GM12878 (cell line): ENCODE data around the gene NRXN3. TPM values are rescaled to one million over a fixed set of nuclear protein-coding genes. Genes with fewer than 3 reads are reported as not detected.

Source experiments
- ATAC-seq: fragments of 200-7000 bp; cut with Tn5 transposase; 3 replicates; pipeline ENCODE4 v1.9.1; 2020; ENCODE audit warnings: mild to moderate bottlenecking, moderate library complexity
- BruUV-seq: library from RNA; stranded (reverse); fragments of 400-500 nt; replicated peaks from 2 replicates; lab custom pipeline; 2021; lab: Mats Ljungman, UMichigan
- CTCF ChIA-PET: fragments of 300-600 bp; sonication (Branson Sonifier 250); formaldehyde crosslinking; extraction: SDS; loops from one replicate; lab custom pipeline; 2021; ENCODE audit warnings: inconsistent platforms; lab: Yijun Ruan, JAX
- POLR2A ChIA-PET: fragments of 350-600 bp; formaldehyde crosslinking; extraction: SDS; loops from one replicate; lab custom pipeline; 2021; ENCODE audit warnings: inconsistent platforms; lab: Charles Lee
- RAD21 ChIA-PET: fragments of 300-600 bp; sonication (Branson Sonifier 250); formaldehyde crosslinking; loops from one replicate; lab custom pipeline; 2023; ENCODE audit warnings: antibody characterized with exemption; ENCODE audit not compliant: unreplicated experiment; lab: Charles Lee
- SMC1A ChIA-PET: fragments of 300-600 bp; sonication (Branson Sonifier 250); formaldehyde crosslinking; loops from one replicate; lab custom pipeline; 2023; ENCODE audit not compliant: unreplicated experiment, uncharacterized antibody; lab: Charles Lee
- DNase-seq: peaks from one replicate; pipeline ENCODE4 v3.0.0-alpha.2; 2011; ENCODE audit warnings: low read depth, low spot score
- FAIRE-seq: peaks from 3 replicates; lab custom pipeline; 2011; peaks lifted over from hg19 to GRCh38; lab: Jason Lieb, UNC
- H2AFZ ChIP-seq: 2 replicates; pipeline ENCODE4 v1.6.0; 2011; ENCODE audit warnings: low read depth, low read length, control low read depth; ENCODE audit not compliant: control insufficient read depth
- H3K27ac ChIP-seq: 2 replicates; pipeline ENCODE4 v1.5.1; 2011; ENCODE audit warnings: control low read depth; ENCODE audit not compliant: control insufficient read depth, insufficient read depth
- H3K27me3 ChIP-seq, 2 experiments: replicated peaks in 1 of 2; 2 replicates each; pipeline versions ENCODE4 v1.6.0 to v1.6.1; 2011; ENCODE audit warnings: low read length in 1 of 2; ENCODE audit not compliant: control insufficient read depth in 2 of 2, insufficient read depth in 2 of 2
- H3K36me3 ChIP-seq, 2 experiments: 2 replicates each; pipeline ENCODE4 v1.5.1; 2011; ENCODE audit warnings: low read length in 1 of 2; ENCODE audit not compliant: control insufficient read depth in 2 of 2, insufficient read depth in 2 of 2
- H3K4me1 ChIP-seq: 2 replicates; pipeline ENCODE4 v1.6.1; 2011; ENCODE audit warnings: mild to moderate bottlenecking, low read length, moderate library complexity, mixed read lengths; ENCODE audit not compliant: control insufficient read depth, insufficient read depth
- H3K4me2 ChIP-seq: 2 replicates; pipeline ENCODE4 v1.6.0; 2011; ENCODE audit warnings: control low read depth; ENCODE audit not compliant: control insufficient read depth, insufficient read depth
- H3K4me3 ChIP-seq: fragments of 200-600 bp; sonication (generic); 2 replicates; pipeline ENCODE4 v1.5.1; 2016
- H3K79me2 ChIP-seq: 2 replicates; pipeline ENCODE4 v1.6.0; 2011; ENCODE audit warnings: low read length; ENCODE audit not compliant: control insufficient read depth, insufficient read depth
- H3K9ac ChIP-seq: 2 replicates; pipeline ENCODE4 v1.8.0; 2011; ENCODE audit warnings: low read length, control low read depth, mixed read lengths; ENCODE audit not compliant: control insufficient read depth, insufficient read depth
- H3K9me3 ChIP-seq: replicated peaks from 3 replicates; pipeline ENCODE4 v1.5.1; 2011; ENCODE audit warnings: mild to moderate bottlenecking, low read length; ENCODE audit not compliant: control insufficient read depth, insufficient read depth
- H4K20me1 ChIP-seq: 2 replicates; pipeline ENCODE4 v1.6.0; 2011; ENCODE audit not compliant: control insufficient read depth, insufficient read depth
- BCLAF1 ChIP-seq: fragments of 450-650 bp; IDR thresholded peaks from 2 replicates; pipeline ENCODE4 v1.6.1; 2017; ENCODE audit warnings: antibody characterized with exemption, mild to moderate bottlenecking, moderate library complexity
- IKZF2 ChIP-seq, 2 experiments: fragments of 450-650 bp; IDR thresholded peaks; 2 replicates each; pipeline ENCODE4 v1.6.1; 2017; ENCODE audit warnings: mild to moderate bottlenecking in 2 of 2, moderate library complexity in 2 of 2
- LARP7 ChIP-seq: fragments of 450-650 bp; IDR thresholded peaks from 2 replicates; pipeline ENCODE4 v1.6.1; 2017; ENCODE audit warnings: mild to moderate bottlenecking
- MEF2A ChIP-seq: IDR thresholded peaks from 2 replicates; pipeline ENCODE4 v1.6.1; 2011; ENCODE audit warnings: low read depth, mild to moderate bottlenecking, low read length, moderate library complexity; ENCODE audit not compliant: insufficient read depth
- MTA3 ChIP-seq: IDR thresholded peaks from 2 replicates; pipeline ENCODE4 v1.6.1; 2012; ENCODE audit warnings: low read length, inconsistent platforms, borderline replicate concordance
- NFYB ChIP-seq: IDR thresholded peaks from 2 replicates; pipeline ENCODE4 v1.6.1; 2011; ENCODE audit warnings: low read depth, mild to moderate bottlenecking, low read length, improper control_type of control experiment, moderate library complexity; ENCODE audit not compliant: insufficient read depth
- NRF1 ChIP-seq: conservative IDR thresholded peaks from 2 replicates; pipeline ENCODE4 v1.6.1; 2011; ENCODE audit warnings: mild to moderate bottlenecking, low read depth, low read length, improper control_type of control experiment
- RB1 ChIP-seq: fragments of 450-650 bp; formaldehyde crosslinking; IDR thresholded peaks from 2 replicates; pipeline ENCODE4 v1.6.1; 2017; ENCODE audit warnings: mild to moderate bottlenecking, borderline replicate concordance
- SIX5 ChIP-seq: IDR thresholded peaks from 2 replicates; pipeline ENCODE4 v1.6.1; 2011; ENCODE audit warnings: mild to moderate bottlenecking, low read depth, low read length, moderate library complexity; ENCODE audit not compliant: severe bottlenecking
- SPI1 ChIP-seq: IDR thresholded peaks from 2 replicates; pipeline ENCODE4 v1.6.1; 2011; ENCODE audit warnings: low read depth, mild to moderate bottlenecking, low read length, moderate library complexity, borderline replicate concordance; ENCODE audit not compliant: insufficient read depth
- SREBF2 ChIP-seq: IDR thresholded peaks from 2 replicates; pipeline ENCODE4 v1.6.1; 2012; ENCODE audit warnings: mild to moderate bottlenecking, low read length
- TAF1 ChIP-seq: IDR thresholded peaks from 2 replicates; pipeline ENCODE4 v1.6.1; 2011; ENCODE audit warnings: mild to moderate bottlenecking, low read depth, low read length, borderline replicate concordance
- YBX1 ChIP-seq: fragments of 450-650 bp; IDR thresholded peaks from 2 replicates; pipeline ENCODE4 v1.6.1; 2016; ENCODE audit warnings: antibody characterized with exemption
- ZNF384 ChIP-seq: IDR thresholded peaks from 2 replicates; pipeline ENCODE4 v1.6.1; 2012; ENCODE audit warnings: low read depth, mild to moderate bottlenecking, low read length, improper control_type of control experiment, borderline replicate concordance
- WGBS: methylation state at CpG from one replicate; pipeline ENCODE4 v1.1.6; 2016; ENCODE audit warnings: low lambda C conversion rate; ENCODE audit not compliant: insufficient replicate concordance, insufficient coverage; ENCODE audit errors: missing lambda C conversion rate; 5-methylcytosine and 5-hydroxymethylcytosine counted together
- in situ Hi-C: fragments of 300-500 bp; cut with MboI; formaldehyde crosslinking; loops from 9 replicates; pipeline ENCODE4 v1.14.3; 2018; ENCODE audit warnings: mixed read lengths
- intact Hi-C: fragments of 100-400 bp; cut with micrococcal nuclease; formaldehyde crosslinking; loops from one replicate; pipeline ENCODE4 v1.14.2; 2022; ENCODE audit not compliant: unreplicated experiment
- polyA plus RNA-seq, 11 experiments: library from polyadenylated mRNA; depleted of rRNA in 4 of 11; unstranded in 6 of 11; stranded (reverse) in 5 of 11; fragments of >200 nt; fragmentation: Nextera tagmentation in 4 of 11; fragmentation: Illumina TruSeq in 1 of 11; extraction: Ambion mirVana in 4 of 11; extraction: Trizol in 1 of 11; gene quantifications; 1 replicate in 1 of 11; 2 replicates in 10 of 11; pipeline versions ENCODE4 v1.2.1 to v1.2.3, GENCODE V29; 2011 to 2016; ENCODE audit warnings: inconsistent platforms in 2 of 11, missing spikeins in 2 of 11, low read depth in 1 of 11
- total RNA-seq, 4 experiments: library from RNA; depleted of rRNA in 3 of 4; stranded (reverse); fragments of >200 nt in 3 of 4; fragmentation: Illumina TruSeq in 1 of 4; extraction: Trizol in 1 of 4; gene quantifications; 2 replicates each; pipeline versions ENCODE4 v1.2.1 to v1.2.3, GENCODE V29; 2013 to 2021
- TF ChIP-seq, protein P1 (sequence below): fragments of 450-650 bp; IDR thresholded peaks from 2 replicates; pipeline ENCODE4 v1.6.1; 2016; ENCODE audit warnings: mild to moderate bottlenecking

Gene NRXN3
- total and polyA plus RNA-seq, 10 of the 15 experiments (the other 5 are each of a cell fraction or from before 2014, with no cell fraction given) = 0.52 to 3.3 (median 1.4) TPM

- POLR2A ChIA-PET = no interaction called here
- in situ Hi-C loops (no loop called here), intact Hi-C loops (no loop called here)
- no peak for FAIRE-seq
- no peaks in the 10 kb centered on the region; a peak in 1 of 4 replicates for H3K36me3 ChIP-seq
- no peaks in the 10 kb centered on the region for H3K9me3 ChIP-seq
- SMC1A ChIA-PET = no interaction called here
- no peaks in the 10 kb centered on the region for H3K79me2 ChIP-seq
- no peaks in the 10 kb centered on the region for H4K20me1 ChIP-seq
- H3K4me2 ChIP-seq = no peak overlapping the region
- H3K4me1 ChIP-seq = no peaks in the 10 kb centered on the region
- no peak overlapping the region for H2AFZ ChIP-seq
- 23% methylated on average over 1 of the region's 1 CpG for WGBS
- no peak overlapping the region for H3K4me3 ChIP-seq
- CTCF ChIA-PET = no interaction called here
- H3K27ac ChIP-seq = no peak overlapping the region
- RAD21 ChIA-PET = no interaction called here
- no peak for DNase-seq
- no peak for ATAC-seq
- no peak for TF ChIP-seq NRF1
- no peak for TF ChIP-seq MTA3
- no peak for TF ChIP-seq IKZF2 (IDR thresholded peaks at IDR 0.05)
- no peak for TF ChIP-seq SREBF2
- TF ChIP-seq RB1 = no peak
- TF ChIP-seq MEF2A = no peak
- TF ChIP-seq YBX1 = no peak
- TF ChIP-seq LARP7 = no peak
- no peak for TF ChIP-seq ZNF384
- BruUV-seq = no TSS peak
- no peak overlapping the region for H3K9ac ChIP-seq
- H3K27me3 ChIP-seq = no peaks in the 10 kb centered on the region
Observed at GRCh38 chr14:78667141-78667540, 497.0 kb downstream of the NRXN3 start.

- in situ Hi-C loops (no loop called here), intact Hi-C loops (no loop called here)
- FAIRE-seq = no peak
- TF ChIP-seq, protein P1, sequence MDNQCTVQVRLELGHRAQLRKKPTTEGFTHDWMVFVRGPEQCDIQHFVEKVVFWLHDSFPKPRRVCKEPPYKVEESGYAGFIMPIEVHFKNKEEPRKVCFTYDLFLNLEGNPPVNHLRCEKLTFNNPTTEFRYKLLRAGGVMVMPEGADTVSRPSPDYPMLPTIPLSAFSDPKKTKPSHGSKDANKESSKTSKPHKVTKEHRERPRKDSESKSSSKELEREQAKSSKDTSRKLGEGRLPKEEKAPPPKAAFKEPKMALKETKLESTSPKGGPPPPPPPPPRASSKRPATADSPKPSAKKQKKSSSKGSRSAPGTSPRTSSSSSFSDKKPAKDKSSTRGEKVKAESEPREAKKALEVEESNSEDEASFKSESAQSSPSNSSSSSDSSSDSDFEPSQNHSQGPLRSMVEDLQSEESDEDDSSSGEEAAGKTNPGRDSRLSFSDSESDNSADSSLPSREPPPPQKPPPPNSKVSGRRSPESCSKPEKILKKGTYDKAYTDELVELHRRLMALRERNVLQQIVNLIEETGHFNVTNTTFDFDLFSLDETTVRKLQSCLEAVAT = no peak
- TF ChIP-seq NFYB (no peak), SPI1 (no peak), BCLAF1 (no peak), SIX5 (no peak), MEF2A (no peak), TAF1 (no peak)
Observed at GRCh38 chr14:78673845-78674244, 503.7 kb downstream of the NRXN3 start.

More at GRCh38 chr14:78673845-78674244, 503.7 kb downstream of the NRXN3 start:
- Histone ChIP-seq H3K27me3 (no peaks in the 10 kb centered on the region), H4K20me1 (no peaks in the 10 kb centered on the region), H3K9ac (no peak overlapping the region), H3K4me1 (no peaks in the 10 kb centered on the region), H3K27ac (no peak overlapping the region), H2AFZ (no peak overlapping the region), H3K4me3 (no peak overlapping the region), H3K9me3 (no peaks in the 10 kb centered on the region), H3K4me2 (no peak overlapping the region), H3K36me3 (no peaks in the 10 kb centered on the region; a peak in 1 of 4 replicates), H3K79me2 (no peaks in the 10 kb centered on the region)
- BruUV-seq = no TSS peak
- CTCF ChIA-PET = no interaction called here
- 5% methylated on average over 3 of the region's 3 CpGs for WGBS
- POLR2A ChIA-PET = no interaction called here
- ATAC-seq = no peak
- RAD21 ChIA-PET = no interaction called here
- DNase-seq = no peak
- SMC1A ChIA-PET = no interaction called here
